GM12878 (cell line): ENCODE measurements around the gene NAA11. TPM values are rescaled to one million over a fixed set of nuclear protein-coding genes. Genes with fewer than 3 reads are reported as not detected.

Source experiments
- ATAC-seq: fragments of 200-7000 bp; cut with Tn5 transposase; 3 replicates; pipeline ENCODE4 v1.9.1; 2020; ENCODE audit warnings: mild to moderate bottlenecking, moderate library complexity
- BruUV-seq: library from RNA; stranded (reverse); fragments of 400-500 nt; replicated peaks from 2 replicates; lab custom pipeline; 2021; lab: Mats Ljungman, UMichigan
- CTCF ChIA-PET: fragments of 300-600 bp; sonication (Branson Sonifier 250); formaldehyde crosslinking; extraction: SDS; loops from one replicate; lab custom pipeline; 2021; ENCODE audit warnings: inconsistent platforms; lab: Yijun Ruan, JAX
- POLR2A ChIA-PET: fragments of 350-600 bp; formaldehyde crosslinking; extraction: SDS; loops from one replicate; lab custom pipeline; 2021; ENCODE audit warnings: inconsistent platforms; lab: Charles Lee
- RAD21 ChIA-PET: fragments of 300-600 bp; sonication (Branson Sonifier 250); formaldehyde crosslinking; loops from one replicate; lab custom pipeline; 2023; ENCODE audit warnings: antibody characterized with exemption; ENCODE audit not compliant: unreplicated experiment; lab: Charles Lee
- SMC1A ChIA-PET: fragments of 300-600 bp; sonication (Branson Sonifier 250); formaldehyde crosslinking; loops from one replicate; lab custom pipeline; 2023; ENCODE audit not compliant: unreplicated experiment, uncharacterized antibody; lab: Charles Lee
- DNase-seq: peaks from one replicate; pipeline ENCODE4 v3.0.0-alpha.2; 2011; ENCODE audit warnings: low read depth, low spot score
- FAIRE-seq: peaks from 3 replicates; lab custom pipeline; 2011; peaks lifted over from hg19 to GRCh38; lab: Jason Lieb, UNC
- H2AFZ ChIP-seq: 2 replicates; pipeline ENCODE4 v1.6.0; 2011; ENCODE audit warnings: low read depth, low read length, control low read depth; ENCODE audit not compliant: control insufficient read depth
- H3K27ac ChIP-seq: 2 replicates; pipeline ENCODE4 v1.5.1; 2011; ENCODE audit warnings: control low read depth; ENCODE audit not compliant: control insufficient read depth, insufficient read depth
- H3K27me3 ChIP-seq, 2 experiments: replicated peaks in 1 of 2; 2 replicates each; pipeline versions ENCODE4 v1.6.0 to v1.6.1; 2011; ENCODE audit warnings: low read length in 1 of 2; ENCODE audit not compliant: control insufficient read depth in 2 of 2, insufficient read depth in 2 of 2
- H3K36me3 ChIP-seq, 2 experiments: 2 replicates each; pipeline ENCODE4 v1.5.1; 2011; ENCODE audit warnings: low read length in 1 of 2; ENCODE audit not compliant: control insufficient read depth in 2 of 2, insufficient read depth in 2 of 2
- H3K4me1 ChIP-seq: 2 replicates; pipeline ENCODE4 v1.6.1; 2011; ENCODE audit warnings: mild to moderate bottlenecking, low read length, moderate library complexity, mixed read lengths; ENCODE audit not compliant: control insufficient read depth, insufficient read depth
- H3K4me2 ChIP-seq: 2 replicates; pipeline ENCODE4 v1.6.0; 2011; ENCODE audit warnings: control low read depth; ENCODE audit not compliant: control insufficient read depth, insufficient read depth
- H3K4me3 ChIP-seq: fragments of 200-600 bp; sonication (generic); 2 replicates; pipeline ENCODE4 v1.5.1; 2016
- H3K79me2 ChIP-seq: 2 replicates; pipeline ENCODE4 v1.6.0; 2011; ENCODE audit warnings: low read length; ENCODE audit not compliant: control insufficient read depth, insufficient read depth
- H3K9ac ChIP-seq: 2 replicates; pipeline ENCODE4 v1.8.0; 2011; ENCODE audit warnings: low read length, control low read depth, mixed read lengths; ENCODE audit not compliant: control insufficient read depth, insufficient read depth
- H3K9me3 ChIP-seq: replicated peaks from 3 replicates; pipeline ENCODE4 v1.5.1; 2011; ENCODE audit warnings: mild to moderate bottlenecking, low read length; ENCODE audit not compliant: control insufficient read depth, insufficient read depth
- H4K20me1 ChIP-seq: 2 replicates; pipeline ENCODE4 v1.6.0; 2011; ENCODE audit not compliant: control insufficient read depth, insufficient read depth
- CBFB ChIP-seq: IDR thresholded peaks from 2 replicates; pipeline ENCODE4 v1.6.1; 2016; ENCODE audit warnings: antibody characterized with exemption, low read depth
- IKZF1 ChIP-seq: fragments of 450-650 bp; conservative IDR thresholded peaks from 2 replicates; pipeline ENCODE4 v1.6.1; 2017; ENCODE audit warnings: antibody characterized with exemption, mild to moderate bottlenecking
- JUNB ChIP-seq: IDR thresholded peaks from 2 replicates; pipeline ENCODE4 v1.6.1; 2016; ENCODE audit warnings: antibody characterized with exemption, mild to moderate bottlenecking
- KDM1A ChIP-seq: fragments of 200-600 bp; sonication (generic); IDR thresholded peaks from 2 replicates; pipeline ENCODE4 v1.6.1; 2016; ENCODE audit warnings: borderline replicate concordance
- NBN ChIP-seq: fragments of 450-650 bp; IDR thresholded peaks from 2 replicates; pipeline ENCODE4 v1.6.1; 2016
- PML ChIP-seq: IDR thresholded peaks from 2 replicates; pipeline ENCODE4 v1.6.1; 2012; ENCODE audit warnings: low read length, inconsistent platforms
- SIX5 ChIP-seq: IDR thresholded peaks from 2 replicates; pipeline ENCODE4 v1.6.1; 2011; ENCODE audit warnings: mild to moderate bottlenecking, low read depth, low read length, moderate library complexity; ENCODE audit not compliant: severe bottlenecking
- ZBTB11 ChIP-seq: fragments of 450-650 bp; formaldehyde crosslinking; IDR thresholded peaks from 2 replicates; pipeline ENCODE4 v1.5.0; 2022; ENCODE audit warnings: mild to moderate bottlenecking, missing genetic modification characterization
- ZNF24 ChIP-seq: fragments of 450-650 bp; IDR thresholded peaks from 2 replicates; pipeline ENCODE4 v1.6.1; 2017; ENCODE audit warnings: antibody characterized with exemption, mild to moderate bottlenecking
- WGBS: methylation state at CpG from one replicate; pipeline ENCODE4 v1.1.6; 2016; ENCODE audit warnings: low lambda C conversion rate; ENCODE audit not compliant: insufficient replicate concordance, insufficient coverage; ENCODE audit errors: missing lambda C conversion rate; 5-methylcytosine and 5-hydroxymethylcytosine counted together
- in situ Hi-C: fragments of 300-500 bp; cut with MboI; formaldehyde crosslinking; loops from 9 replicates; pipeline ENCODE4 v1.14.3; 2018; ENCODE audit warnings: mixed read lengths
- intact Hi-C: fragments of 100-400 bp; cut with micrococcal nuclease; formaldehyde crosslinking; loops from one replicate; pipeline ENCODE4 v1.14.2; 2022; ENCODE audit not compliant: unreplicated experiment
- polyA plus RNA-seq, 11 experiments: library from polyadenylated mRNA; depleted of rRNA in 4 of 11; unstranded in 6 of 11; stranded (reverse) in 5 of 11; fragments of >200 nt; fragmentation: Nextera tagmentation in 4 of 11; fragmentation: Illumina TruSeq in 1 of 11; extraction: Ambion mirVana in 4 of 11; extraction: Trizol in 1 of 11; gene quantifications; 1 replicate in 1 of 11; 2 replicates in 10 of 11; pipeline versions ENCODE4 v1.2.1 to v1.2.3, GENCODE V29; 2011 to 2016; ENCODE audit warnings: inconsistent platforms in 2 of 11, missing spikeins in 2 of 11, low read depth in 1 of 11
- total RNA-seq, 4 experiments: library from RNA; depleted of rRNA in 3 of 4; stranded (reverse); fragments of >200 nt in 3 of 4; fragmentation: Illumina TruSeq in 1 of 4; extraction: Trizol in 1 of 4; gene quantifications; 2 replicates each; pipeline versions ENCODE4 v1.2.1 to v1.2.3, GENCODE V29; 2013 to 2021

NAA11 gene
- total and polyA plus RNA-seq, 10 of the 15 experiments (the other 5 are each of a cell fraction or from before 2014, with no cell fraction given): 0.12 to 0.16 TPM; not detected in 8

GRCh38 chr4:79306795-79307194 lies 19.1 kb downstream of the NAA11 start:
- Histone ChIP-seq H3K36me3 (no peaks in the 10 kb centered on the region), H4K20me1 (no peaks in the 10 kb centered on the region), H3K9ac (no peak overlapping the region), H2AFZ (no peak overlapping the region), H3K27me3 (no peaks in the 10 kb centered on the region), H3K4me3 (no peak overlapping the region), H3K4me1 (no peaks in the 10 kb centered on the region), H3K27ac (no peak overlapping the region), H3K4me2 (no peak overlapping the region), H3K9me3 (no peaks in the 10 kb centered on the region), H3K79me2 (no peaks in the 10 kb centered on the region)
- no peak for ATAC-seq
- RAD21 ChIA-PET: interaction anchor here (1.1 to 1.3 kb wide), 2 partner anchors 11 to 228 kb away, joined by 3 read pairs; no protein-coding TSS in a partner anchor
- no peak for FAIRE-seq
- TF ChIP-seq IKZF1: no peak
- no peak for TF ChIP-seq NBN
- TF ChIP-seq CBFB: no peak
- TF ChIP-seq ZBTB11 (CRISPR knock-in tag): no peak
- TF ChIP-seq KDM1A: no peak
- TF ChIP-seq JUNB: no peak
- no peak for TF ChIP-seq SIX5
- TF ChIP-seq PML: no peak
- no peak for TF ChIP-seq ZNF24
- in situ Hi-C loops: no loop called here
- POLR2A ChIA-PET: interaction anchor here (1.0 to 1.6 kb wide), 2 partner anchors 10 to 25 kb away, joined by 3 to 4 read pairs; no protein-coding TSS in a partner anchor
- SMC1A ChIA-PET: interaction anchor here (0.9 to 5.4 kb wide), 3 partner anchors 11 to 1244 kb away, joined by 3 to 37 read pairs (median 3); no protein-coding TSS in a partner anchor
- BruUV-seq: no TSS peak
- intact Hi-C loops: no loop called here
- CTCF ChIA-PET: interaction anchor here (0.7 to 2.4 kb wide), 5 partner anchors 9 to 265 kb away, joined by 3 to 6 read pairs (median 3); no protein-coding TSS in a partner anchor
- DNase-seq: no peak
- WGBS: 8% methylated on average over 3 of the region's 3 CpGs
